GM18508 (cell line): ENCODE results near the gene SZT2.
"Not testable (repeated sequence)": the region's sequence is repeated elsewhere in the genome, so short reads cannot be mapped to it uniquely, and the experiment has no call there.

Source experiments
- ATAC-seq: cut with Tn5 transposase; IDR thresholded peaks from one replicate; pipeline ENCODE4 v1.9.1; 2021; ENCODE audit warnings: moderate number of reproducible peaks; ENCODE audit not compliant: insufficient read depth, unreplicated experiment

The SZT2 gene

GRCh38 chr1:43383449-43383848 is 6.2 kb upstream of the SZT2 start:
- ATAC-seq = no peak

- no peak for ATAC-seq
Observed at GRCh38 chr1:43386676-43387075, 3.0 kb upstream of the SZT2 start.

GRCh38 chr1:43387976-43388599 is 1.6 kb upstream of the SZT2 start:
- no peak for ATAC-seq

GRCh38 chr1:43388613-43389012 is 1.1 kb upstream of the SZT2 start:
- no peak for ATAC-seq

- no peak for ATAC-seq
Observed at GRCh38 chr1:43392702-43393101, 3.0 kb downstream of the SZT2 start.

- no peak for ATAC-seq
Observed at GRCh38 chr1:43395523-43395922, 5.8 kb downstream of the SZT2 start.

GRCh38 chr1:43396059-43396458 is 6.4 kb downstream of the SZT2 start:
- ATAC-seq = no peak

GRCh38 chr1:43398227-43398626 is 8.5 kb downstream of the SZT2 start:
- no peak for ATAC-seq

- ATAC-seq = not testable (repeated sequence)
Observed at GRCh38 chr1:43400441-43400840, 10.7 kb downstream of the SZT2 start.

GRCh38 chr1:43402089-43402865 is 12.6 kb downstream of the SZT2 start:
- ATAC-seq = no peak

- ATAC-seq = no peak
Observed at GRCh38 chr1:43404353-43404752, 14.7 kb downstream of the SZT2 start.

- ATAC-seq = no peak
Observed at GRCh38 chr1:43405219-43405875, 15.6 kb downstream of the SZT2 start.

GRCh38 chr1:43405876-43406234 is 16.2 kb downstream of the SZT2 start:
- ATAC-seq = no peak

GRCh38 chr1:43410571-43410970 is 20.9 kb downstream of the SZT2 start:
- no peak for ATAC-seq

- not testable (repeated sequence) for ATAC-seq
Observed at GRCh38 chr1:43413426-43413825, 23.7 kb downstream of the SZT2 start.

- ATAC-seq = no peak
Observed at GRCh38 chr1:43414634-43415223, 25.0 kb downstream of the SZT2 start.

- ATAC-seq = no peak
Observed at GRCh38 chr1:43415901-43416300, 26.2 kb downstream of the SZT2 start.

- no peak for ATAC-seq
Observed at GRCh38 chr1:43418858-43419257, 29.2 kb downstream of the SZT2 start.

GRCh38 chr1:43419627-43420425 is 30.1 kb downstream of the SZT2 start:
- no peak for ATAC-seq

GRCh38 chr1:43420874-43421273 is 31.2 kb downstream of the SZT2 start:
- ATAC-seq = no peak
